GM12864 (cell line): ENCODE results near the gene C1orf159.

ENCODE experiments used
- DNase-seq: peaks from one replicate; pipeline ENCODE4 v3.0.0-alpha.2; 2011; ENCODE audit warnings: low read depth
- H3K4me3 ChIP-seq: 2 replicates; pipeline ENCODE4 v1.5.1; 2011; ENCODE audit warnings: mild to moderate bottlenecking, low read depth, low read length, control low read depth
- TF ChIP-seq, protein P1 (sequence below): IDR thresholded peaks from 2 replicates; pipeline ENCODE4 v1.5.1; 2011; ENCODE audit warnings: low read depth, mild to moderate bottlenecking, moderate library complexity, low read length, control low read depth, inconsistent platforms; ENCODE audit errors: missing control alignments

Gene C1orf159

DNA sequence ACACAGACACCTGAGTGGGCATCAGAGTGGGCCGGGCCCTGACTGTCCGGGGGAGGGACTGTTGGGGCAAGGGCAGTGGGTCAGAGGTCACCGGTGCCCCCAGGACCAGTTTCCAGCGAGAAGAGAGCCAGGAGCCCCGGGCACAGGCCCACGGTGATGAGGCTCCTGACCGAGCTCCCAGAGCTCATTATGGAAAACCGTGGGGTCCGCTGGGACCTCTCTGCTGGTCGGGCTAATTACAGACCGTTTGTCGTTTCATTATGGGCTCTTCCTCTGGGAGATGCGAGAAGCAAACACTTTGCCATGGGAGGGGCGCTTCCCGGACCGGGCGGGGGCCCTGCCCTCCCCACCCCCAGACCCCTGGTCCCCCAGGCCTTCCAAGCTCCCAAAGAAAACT is 45.8 kb upstream of the C1orf159 start:
- no peak for DNase-seq
- TF ChIP-seq, protein P1, sequence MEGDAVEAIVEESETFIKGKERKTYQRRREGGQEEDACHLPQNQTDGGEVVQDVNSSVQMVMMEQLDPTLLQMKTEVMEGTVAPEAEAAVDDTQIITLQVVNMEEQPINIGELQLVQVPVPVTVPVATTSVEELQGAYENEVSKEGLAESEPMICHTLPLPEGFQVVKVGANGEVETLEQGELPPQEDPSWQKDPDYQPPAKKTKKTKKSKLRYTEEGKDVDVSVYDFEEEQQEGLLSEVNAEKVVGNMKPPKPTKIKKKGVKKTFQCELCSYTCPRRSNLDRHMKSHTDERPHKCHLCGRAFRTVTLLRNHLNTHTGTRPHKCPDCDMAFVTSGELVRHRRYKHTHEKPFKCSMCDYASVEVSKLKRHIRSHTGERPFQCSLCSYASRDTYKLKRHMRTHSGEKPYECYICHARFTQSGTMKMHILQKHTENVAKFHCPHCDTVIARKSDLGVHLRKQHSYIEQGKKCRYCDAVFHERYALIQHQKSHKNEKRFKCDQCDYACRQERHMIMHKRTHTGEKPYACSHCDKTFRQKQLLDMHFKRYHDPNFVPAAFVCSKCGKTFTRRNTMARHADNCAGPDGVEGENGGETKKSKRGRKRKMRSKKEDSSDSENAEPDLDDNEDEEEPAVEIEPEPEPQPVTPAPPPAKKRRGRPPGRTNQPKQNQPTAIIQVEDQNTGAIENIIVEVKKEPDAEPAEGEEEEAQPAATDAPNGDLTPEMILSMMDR: no peak
- H3K4me3 ChIP-seq: no peak overlapping the region

DNA sequence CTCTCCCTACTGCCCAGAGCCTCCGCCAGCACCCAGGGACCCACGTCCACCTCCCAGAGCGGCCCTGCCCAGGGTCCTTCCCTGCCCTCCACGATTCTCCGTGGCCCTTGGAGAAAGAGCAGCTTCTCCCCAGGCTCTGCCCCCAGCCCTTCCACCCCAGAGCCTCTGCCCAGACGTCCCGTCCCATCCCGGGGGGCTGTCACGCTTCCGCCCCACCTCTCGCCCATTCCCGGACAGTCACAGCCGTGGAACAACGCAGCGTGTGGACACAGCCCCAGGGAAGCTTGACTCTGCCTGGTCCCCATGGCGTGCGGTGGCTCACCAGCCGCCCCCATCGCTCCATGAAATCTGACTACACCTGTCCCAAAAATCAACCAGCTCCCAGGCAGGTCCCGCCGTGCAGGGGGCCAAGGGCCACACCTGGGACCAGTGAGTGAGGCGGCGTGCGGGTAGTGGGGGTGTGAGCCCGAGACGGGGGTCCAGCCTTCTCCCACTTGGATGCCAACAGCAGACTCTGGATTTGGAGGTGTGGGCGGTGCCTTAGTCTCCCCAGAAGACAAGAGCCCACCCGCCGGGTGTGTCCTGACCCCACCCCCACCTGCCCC is 45.3 kb upstream of the C1orf159 start:
- no peak overlapping the region for H3K4me3 ChIP-seq
- TF ChIP-seq, protein P1: no peak
- no peak for DNase-seq

DNA sequence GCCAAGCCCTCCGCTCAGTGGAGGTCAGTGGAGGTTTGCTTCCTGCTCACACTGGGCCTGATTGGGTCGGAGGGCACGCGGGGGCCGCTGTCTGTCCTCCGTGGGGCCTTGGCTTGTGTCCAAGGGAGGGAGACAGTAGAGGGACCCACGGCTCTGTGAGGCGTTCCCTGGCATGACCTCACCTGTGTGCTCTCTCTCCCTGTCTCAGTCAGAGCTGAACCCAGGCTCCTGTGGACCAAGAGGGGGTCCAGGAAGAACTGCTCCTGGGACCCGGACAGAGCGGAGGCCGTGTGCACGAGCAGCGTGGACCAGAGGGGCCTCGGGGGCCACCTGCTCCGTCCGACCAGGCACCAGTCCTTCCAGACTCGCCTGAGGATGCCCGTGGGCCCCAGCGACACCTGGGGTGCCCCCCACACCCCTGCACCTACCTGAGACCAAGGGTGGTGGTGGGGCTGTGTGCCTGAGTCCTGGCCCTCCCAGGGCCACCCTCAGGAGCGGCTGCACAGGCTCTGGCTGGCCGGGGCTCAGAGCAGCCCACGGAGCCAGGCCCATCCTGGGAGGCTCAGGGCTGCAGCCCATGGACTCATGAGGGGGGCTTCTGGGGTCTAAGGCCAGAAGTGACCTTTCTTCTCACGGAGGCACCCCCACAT is 44.5 kb upstream of the C1orf159 start:
- TF ChIP-seq, protein P1: no peak
- H3K4me3 ChIP-seq: no peak overlapping the region
- DNase-seq: no peak

DNA sequence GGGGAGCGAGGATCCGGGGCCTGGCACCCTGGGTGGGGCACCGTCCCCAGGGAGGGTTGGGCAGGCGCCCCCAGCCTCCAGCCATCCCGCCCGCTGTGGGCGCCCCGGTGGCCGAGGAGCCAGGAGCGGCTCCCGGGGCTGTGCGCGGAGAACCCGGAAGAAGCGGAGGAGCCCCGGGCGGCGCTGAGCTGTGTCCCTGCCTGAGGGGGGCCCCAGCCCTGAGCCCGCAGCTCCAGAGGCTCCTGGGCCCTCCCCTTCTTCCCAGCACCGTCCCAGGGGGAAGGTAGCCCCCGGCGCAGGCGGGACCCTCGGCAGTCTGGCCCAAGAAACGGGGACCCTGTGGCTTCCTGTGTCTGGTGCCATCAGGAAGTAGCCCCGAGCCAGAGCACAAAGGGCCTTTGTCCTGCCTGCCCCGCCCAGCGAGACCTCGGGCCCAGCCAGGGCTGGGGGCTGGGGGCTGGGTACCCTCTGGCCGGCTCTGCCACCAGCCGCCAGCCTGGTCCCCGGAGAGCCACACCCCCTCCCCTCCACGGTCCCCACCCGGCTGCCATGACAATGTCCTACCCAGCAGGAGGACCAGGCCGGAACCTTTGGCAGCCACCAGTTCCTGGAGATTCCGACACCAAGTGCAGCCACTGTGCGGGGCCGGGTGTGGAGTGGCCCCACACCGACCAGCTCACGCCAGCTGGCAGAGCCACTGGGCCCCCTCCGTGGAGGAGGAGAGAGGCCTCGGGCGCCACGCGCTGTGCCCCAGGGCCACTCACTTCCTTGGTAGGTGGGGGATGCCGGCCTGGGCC is 42.2 kb upstream of the C1orf159 start:
- no peak for DNase-seq
- TF ChIP-seq, protein P1: no peak
- H3K4me3 ChIP-seq: peak overlapping the region; percentile 68

DNA sequence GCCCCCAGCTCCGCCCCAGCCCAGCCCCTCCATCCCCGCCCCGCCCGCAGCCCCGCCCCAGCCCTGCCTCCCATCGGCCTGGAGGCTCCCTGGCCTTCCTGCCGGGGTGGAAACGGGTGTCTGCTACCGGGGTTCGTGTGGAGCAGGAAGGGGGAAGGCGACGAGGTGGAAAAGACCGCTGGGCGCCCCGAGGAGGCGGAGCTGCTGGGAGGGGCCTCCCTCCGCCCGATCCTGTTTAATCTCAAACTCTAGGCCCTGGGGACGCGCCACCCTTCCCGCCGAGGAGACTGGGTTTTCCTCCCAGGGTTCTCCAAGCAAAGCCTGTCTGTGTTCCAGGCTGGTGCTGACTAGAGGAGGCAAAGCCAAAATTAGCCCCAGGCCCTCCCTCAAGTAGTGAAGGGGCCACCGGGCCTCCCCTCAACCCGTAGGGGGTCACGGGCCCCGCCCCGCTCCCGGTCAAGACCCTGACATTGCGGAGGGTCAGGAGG is 41.6 kb upstream of the C1orf159 start:
- TF ChIP-seq, protein P1: no peak
- H3K4me3 ChIP-seq: peak overlapping the region; percentile 68
- DNase-seq: peak; percentile 43

DNA sequence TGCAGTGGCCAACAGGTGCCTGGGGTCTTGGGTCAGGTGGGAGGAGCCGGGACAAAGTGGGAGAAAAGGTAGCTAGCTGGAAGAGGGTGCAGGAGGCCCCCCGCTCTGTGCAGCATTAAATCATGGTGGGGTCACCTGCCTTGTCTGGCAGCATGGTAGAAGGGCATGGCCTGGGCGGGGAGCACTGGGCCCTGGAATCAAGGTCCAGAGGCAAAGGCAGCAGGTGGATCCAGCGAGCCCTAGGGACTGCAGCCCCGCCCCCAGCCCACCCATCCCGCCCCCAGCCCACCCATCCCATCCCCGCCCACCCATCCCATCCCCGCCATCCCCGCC is 41.1 kb upstream of the C1orf159 start:
- DNase-seq: no peak
- TF ChIP-seq, protein P1: no peak
- no peak overlapping the region for H3K4me3 ChIP-seq
